Keratinocyte (primary cell): Measurements from ENCODE around the gene ACTR3C. TPM values are rescaled to one million over a fixed set of nuclear protein-coding genes. Genes with fewer than 3 reads are reported as not detected.

Source experiments
- DNase-seq: peaks from one replicate; pipeline ENCODE4 v3.0.0-alpha.2; 2011; ENCODE audit warnings: low read depth, missing footprints, low spot score
- FAIRE-seq: peaks from 2 replicates; lab custom pipeline; 2011; peaks lifted over from hg19 to GRCh38; lab: Jason Lieb, UNC
- H2AFZ ChIP-seq: 2 replicates; pipeline ENCODE4 v1.6.0; 2012; ENCODE audit warnings: low read length, control low read depth, inconsistent platforms; ENCODE audit not compliant: control insufficient read depth
- H3K27ac ChIP-seq: 2 replicates; pipeline ENCODE4 v1.5.1; 2011; ENCODE audit warnings: low read length; ENCODE audit not compliant: control insufficient read depth, insufficient read depth
- H3K27me3 ChIP-seq: 3 replicates; pipeline ENCODE4 v1.6.0; 2011; ENCODE audit warnings: low read length; ENCODE audit not compliant: control insufficient read depth, insufficient read depth; ENCODE audit errors: extremely low read depth
- H3K36me3 ChIP-seq, 2 experiments: 2 replicates in 1 of 2; 3 replicates in 1 of 2; pipeline ENCODE4 v1.5.1; 2011; ENCODE audit warnings: low read length in 2 of 2, mild to moderate bottlenecking in 1 of 2; ENCODE audit not compliant: control insufficient read depth in 2 of 2, insufficient read depth in 2 of 2; ENCODE audit errors: extremely low read depth in 1 of 2
- H3K4me1 ChIP-seq: 3 replicates; pipeline ENCODE4 v1.5.1; 2011; ENCODE audit warnings: low read length; ENCODE audit not compliant: control insufficient read depth, insufficient read depth; ENCODE audit errors: extremely low read depth
- H3K4me2 ChIP-seq: 3 replicates; pipeline ENCODE4 v1.6.0; 2011; ENCODE audit warnings: low read depth, low read length; ENCODE audit not compliant: control insufficient read depth, insufficient read depth; ENCODE audit errors: extremely low read depth
- H3K4me3 ChIP-seq, 3 experiments: fragments of 200-600 bp in 1 of 3; sonication (generic) in 1 of 3; 2 replicates in 2 of 3; 3 replicates in 1 of 3; pipeline ENCODE4 v1.5.1; 2011 to 2016; ENCODE audit warnings: low read length in 3 of 3, mild to moderate bottlenecking in 3 of 3, control low read depth in 2 of 3, inconsistent platforms in 1 of 3, low read depth in 1 of 3, mixed read lengths in 1 of 3, mixed run types in 1 of 3, moderate library complexity in 1 of 3; ENCODE audit not compliant: control insufficient read depth in 2 of 3, insufficient read depth in 2 of 3; ENCODE audit errors: extremely low read depth in 1 of 3
- H3K79me2 ChIP-seq: 2 replicates; pipeline ENCODE4 v1.6.0; 2012; ENCODE audit warnings: low read length; ENCODE audit not compliant: control insufficient read depth, insufficient read depth
- H3K9ac ChIP-seq: 3 replicates; pipeline ENCODE4 v1.6.0; 2011; ENCODE audit warnings: low read length; ENCODE audit not compliant: control insufficient read depth, insufficient read depth; ENCODE audit errors: extremely low read depth
- H3K9me1 ChIP-seq: 3 replicates; pipeline ENCODE4 v1.6.0; 2011; ENCODE audit warnings: low read length; ENCODE audit not compliant: control insufficient read depth, insufficient read depth; ENCODE audit errors: extremely low read depth
- H3K9me3 ChIP-seq: 2 replicates; pipeline ENCODE4 v1.5.1; 2012; ENCODE audit warnings: low read depth, low read length; ENCODE audit not compliant: control insufficient read depth
- H4K20me1 ChIP-seq: 3 replicates; pipeline ENCODE4 v1.6.0; 2011; ENCODE audit warnings: low read length; ENCODE audit not compliant: control insufficient read depth, insufficient read depth; ENCODE audit errors: extremely low read depth
- EZH2 ChIP-seq: IDR thresholded peaks from one replicate; pipeline ENCODE4 v1.6.1; 2012; ENCODE audit warnings: inconsistent platforms, mild to moderate bottlenecking, low read length, moderate library complexity
- dilution Hi-C: fragments of 300-500 bp; cut with MboI; formaldehyde crosslinking; loops from one replicate; pipeline ENCODE4 v1.7.0; 2020; ENCODE audit warnings: low sequenced_read_pairs; ENCODE audit not compliant: extremely low pct_ligation_motif_present
- polyA plus RNA-seq, 5 experiments: library from polyadenylated mRNA; depleted of rRNA in 3 of 5; stranded (reverse) in 3 of 5; stranded (forward) in 1 of 5; unstranded in 1 of 5; fragments of >200 nt; gene quantifications; 1 replicate in 1 of 5; 2 replicates in 3 of 5; 3 replicates in 1 of 5; pipeline versions ENCODE4 v1.2.1 to v1.2.3, GENCODE V29; 2011 to 2012; ENCODE audit warnings: missing spikeins in 2 of 5, low read depth in 1 of 5, low replicate concordance in 1 of 5
- TF ChIP-seq, protein P1 (sequence below), 3 experiments: IDR thresholded peaks in 1 of 3; conservative IDR thresholded peaks in 1 of 3; optimal IDR thresholded peaks in 1 of 3; 2 replicates in 2 of 3; 3 replicates in 1 of 3; pipeline versions ENCODE3 to v1.5.1; 2011; ENCODE audit warnings: low read length in 3 of 3, mild to moderate bottlenecking in 3 of 3, moderate library complexity in 2 of 3, control low read depth in 1 of 3, inconsistent platforms in 1 of 3; ENCODE audit not compliant: insufficient read depth in 2 of 3; ENCODE audit errors: extremely low read depth in 1 of 3

Gene ACTR3C
- polyA plus RNA-seq, 1 donor (not counting 4 experiments of a cell fraction or from before 2014, with no cell fraction given): 1.3 TPM

DNA sequence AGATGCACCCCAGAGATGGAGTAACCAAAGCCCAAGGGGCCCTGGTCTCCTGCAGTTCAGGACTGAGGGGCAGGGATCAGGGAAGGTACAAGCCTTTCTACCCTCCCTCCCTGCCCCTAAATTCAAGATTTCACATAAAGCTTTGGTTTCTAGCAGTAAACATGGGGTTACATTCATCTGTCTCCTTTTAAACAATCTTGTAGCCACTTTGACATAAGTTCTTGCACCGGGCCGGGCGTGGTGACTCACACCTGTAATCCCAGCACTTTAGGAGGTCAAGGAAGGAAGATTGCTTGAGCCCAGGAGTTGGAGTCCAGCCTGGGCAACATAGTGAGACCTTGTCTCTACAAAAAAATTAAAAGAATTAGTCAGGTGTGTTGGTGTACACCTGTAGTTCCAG lies 4.0 kb upstream of the ACTR3C start:
- dilution Hi-C loops: no loop called here
- no peaks in the 10 kb centered on the region for H3K9me1 ChIP-seq
- H3K4me2 ChIP-seq: no peak overlapping the region
- TF ChIP-seq, protein P1, sequence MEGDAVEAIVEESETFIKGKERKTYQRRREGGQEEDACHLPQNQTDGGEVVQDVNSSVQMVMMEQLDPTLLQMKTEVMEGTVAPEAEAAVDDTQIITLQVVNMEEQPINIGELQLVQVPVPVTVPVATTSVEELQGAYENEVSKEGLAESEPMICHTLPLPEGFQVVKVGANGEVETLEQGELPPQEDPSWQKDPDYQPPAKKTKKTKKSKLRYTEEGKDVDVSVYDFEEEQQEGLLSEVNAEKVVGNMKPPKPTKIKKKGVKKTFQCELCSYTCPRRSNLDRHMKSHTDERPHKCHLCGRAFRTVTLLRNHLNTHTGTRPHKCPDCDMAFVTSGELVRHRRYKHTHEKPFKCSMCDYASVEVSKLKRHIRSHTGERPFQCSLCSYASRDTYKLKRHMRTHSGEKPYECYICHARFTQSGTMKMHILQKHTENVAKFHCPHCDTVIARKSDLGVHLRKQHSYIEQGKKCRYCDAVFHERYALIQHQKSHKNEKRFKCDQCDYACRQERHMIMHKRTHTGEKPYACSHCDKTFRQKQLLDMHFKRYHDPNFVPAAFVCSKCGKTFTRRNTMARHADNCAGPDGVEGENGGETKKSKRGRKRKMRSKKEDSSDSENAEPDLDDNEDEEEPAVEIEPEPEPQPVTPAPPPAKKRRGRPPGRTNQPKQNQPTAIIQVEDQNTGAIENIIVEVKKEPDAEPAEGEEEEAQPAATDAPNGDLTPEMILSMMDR (optimal IDR thresholded peaks at IDR 0.05 in 1 of 3, IDR thresholded peaks at IDR 0.05 in 1 of 3, conservative IDR thresholded peaks at IDR 0.05 in 1 of 3; ENCODE audit: extremely low read depth in 1 of 3, insufficient read depth in 2 of 3, low read length in 3 of 3): no peak
- TF ChIP-seq EZH2: no peak
- no peak for DNase-seq
- FAIRE-seq: no peak
- H3K4me3 ChIP-seq: no peak overlapping the region
- no peaks in the 10 kb centered on the region for H4K20me1 ChIP-seq
- H2AFZ ChIP-seq: no peak overlapping the region
- H3K9ac ChIP-seq: no peak overlapping the region
- H3K9me3 ChIP-seq: no peaks in the 10 kb centered on the region
- H3K4me1 ChIP-seq: peaks cover 18% of the 10 kb centered on the region
- H3K27me3 ChIP-seq: no peaks in the 10 kb centered on the region
- H3K79me2 ChIP-seq: no peaks in the 10 kb centered on the region
- no peak overlapping the region for H3K27ac ChIP-seq
- no peaks in the 10 kb centered on the region for H3K36me3 ChIP-seq

DNA sequence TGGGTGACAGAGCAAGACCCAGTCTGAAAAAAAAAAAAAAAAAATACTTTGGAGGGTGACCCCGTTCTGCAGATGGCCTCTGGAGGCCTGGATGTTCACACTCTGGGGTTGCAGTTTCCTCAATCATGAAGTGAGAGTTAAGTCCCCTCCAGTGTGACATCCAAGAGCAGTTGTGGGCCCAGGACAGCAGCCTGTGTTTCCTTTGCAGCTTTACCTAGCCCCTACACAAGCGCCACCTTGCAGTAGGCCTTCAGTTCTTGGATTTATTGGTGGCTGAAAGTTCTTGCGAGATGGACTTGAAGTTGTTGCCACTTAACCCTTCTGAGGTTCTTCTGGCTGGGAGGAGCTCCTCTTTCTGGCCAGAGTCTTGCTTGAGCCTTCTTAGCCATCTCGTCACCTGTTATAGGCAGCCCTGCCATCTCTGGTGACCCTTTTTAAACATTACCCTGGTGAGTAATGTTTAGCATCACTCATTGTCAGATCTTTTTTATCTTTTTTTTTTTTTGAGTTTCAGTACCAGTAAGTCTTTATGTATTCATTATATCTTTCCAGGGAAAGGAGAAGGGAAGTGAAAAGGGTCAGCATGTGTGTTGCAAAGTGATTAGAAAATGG lies 3.4 kb upstream of the ACTR3C start:
- TF ChIP-seq EZH2: no peak
- TF ChIP-seq, protein P1 (optimal IDR thresholded peaks at IDR 0.05 in 1 of 3, IDR thresholded peaks at IDR 0.05 in 1 of 3, conservative IDR thresholded peaks at IDR 0.05 in 1 of 3; ENCODE audit: extremely low read depth in 1 of 3, insufficient read depth in 2 of 3, low read length in 3 of 3): no peak
- Histone ChIP-seq H3K9ac (no peak overlapping the region), H3K4me2 (no peak overlapping the region), H2AFZ (no peak overlapping the region), H3K9me3 (no peaks in the 10 kb centered on the region), H3K79me2 (no peaks in the 10 kb centered on the region), H3K36me3 (no peaks in the 10 kb centered on the region), H3K4me3 (no peak overlapping the region), H3K27ac (no peak overlapping the region), H3K4me1 (peaks cover 20% of the 10 kb centered on the region), H3K9me1 (no peaks in the 10 kb centered on the region), H3K27me3 (no peaks in the 10 kb centered on the region), H4K20me1 (no peaks in the 10 kb centered on the region)
- FAIRE-seq: no peak
- dilution Hi-C loops: no loop called here
- no peak for DNase-seq
